Parathyroid adenoma (tissue), 2 donors: ENCODE measurements around the gene OTULIN.

Experiments
- H2AFZ ChIP-seq: fragments of 300-600 bp; sonication (generic); one replicate; pipeline ENCODE4 v1.7.0; 2017; ENCODE audit warnings: antibody characterized with exemption, mild to moderate bottlenecking
- H3K27ac ChIP-seq: fragments of 300-600 bp; sonication (generic); one replicate; pipeline ENCODE4 v1.7.0; 2017
- H3K27me3 ChIP-seq: fragments of 300-600 bp; sonication (generic); one replicate; pipeline ENCODE4 v1.7.0; 2017; ENCODE audit warnings: low read length; ENCODE audit not compliant: control insufficient read depth, insufficient read depth
- H3K36me3 ChIP-seq: fragments of 300-600 bp; sonication (generic); one replicate; pipeline ENCODE4 v1.7.0; 2017; ENCODE audit warnings: low read length; ENCODE audit not compliant: control insufficient read depth, insufficient read depth
- H3K4me1 ChIP-seq: fragments of 300-600 bp; sonication (generic); one replicate; pipeline ENCODE4 v1.7.0; 2017; ENCODE audit warnings: control low read depth
- H3K4me2 ChIP-seq: fragments of 300-600 bp; sonication (generic); one replicate; pipeline ENCODE4 v1.7.0; 2017; ENCODE audit warnings: low read length
- H3K4me3 ChIP-seq: fragments of 300-600 bp; sonication (generic); one replicate; pipeline ENCODE4 v1.7.0; 2017; ENCODE audit warnings: low read depth, low read length
- H3K79me2 ChIP-seq: fragments of 300-600 bp; sonication (generic); one replicate; pipeline ENCODE4 v1.7.0; 2017; ENCODE audit warnings: control low read depth
- H3K9ac ChIP-seq: fragments of 300-600 bp; sonication (generic); one replicate; pipeline ENCODE4 v1.7.0; 2017; ENCODE audit warnings: mild to moderate bottlenecking
- H3K9me3 ChIP-seq: fragments of 300-600 bp; sonication (generic); one replicate; pipeline ENCODE4 v1.7.0; 2017; ENCODE audit warnings: low read length; ENCODE audit not compliant: control insufficient read depth
- CTCF ChIP-seq: fragments of 300-600 bp; sonication (generic); IDR thresholded peaks from one replicate; pipeline ENCODE4 v1.7.0; 2017; ENCODE audit warnings: antibody characterized with exemption, mild to moderate bottlenecking
- donor health status: primary hyperparathyroidism.

Gene OTULIN

GRCh38 chr5:14700478-14701436 is 36.2 kb downstream of the OTULIN start:
- Histone ChIP-seq H3K9ac (no peak overlapping the region), H3K9me3 (no peaks in the 10 kb centered on the region), H3K36me3 (no peaks in the 10 kb centered on the region), H3K4me1 (peaks cover 10% of the 10 kb centered on the region), H2AFZ (no peak overlapping the region), H3K79me2 (no peaks in the 10 kb centered on the region), H3K27me3 (no peaks in the 10 kb centered on the region), H3K4me2 (no peak overlapping the region), H3K4me3 (no peak overlapping the region), H3K27ac (no peak overlapping the region)
- no peak for TF ChIP-seq CTCF

- H3K79me2 ChIP-seq = no peaks in the 10 kb centered on the region
- no peak overlapping the region for H3K27ac ChIP-seq
- H3K9ac ChIP-seq = no peak overlapping the region
- H3K4me3 ChIP-seq = no peak overlapping the region
- H3K9me3 ChIP-seq = no peaks in the 10 kb centered on the region
- no peak overlapping the region for H2AFZ ChIP-seq
- no peak overlapping the region for H3K4me2 ChIP-seq
- H3K36me3 ChIP-seq = no peaks in the 10 kb centered on the region
- no peak for TF ChIP-seq CTCF
- H3K4me1 ChIP-seq = peaks cover 17% of the 10 kb centered on the region
- H3K27me3 ChIP-seq = no peaks in the 10 kb centered on the region
Observed at GRCh38 chr5:14701556-14701955, 37.0 kb downstream of the OTULIN start.

- Histone ChIP-seq H3K4me3 (no peak overlapping the region), H3K79me2 (no peaks in the 10 kb centered on the region), H3K4me2 (no peak overlapping the region), H2AFZ (no peak overlapping the region), H3K27me3 (no peaks in the 10 kb centered on the region), H3K4me1 (peaks cover 23% of the 10 kb centered on the region), H3K36me3 (no peaks in the 10 kb centered on the region), H3K9ac (no peak overlapping the region), H3K9me3 (no peaks in the 10 kb centered on the region), H3K27ac (no peak overlapping the region)
- no peak for TF ChIP-seq CTCF
Observed at GRCh38 chr5:14702238-14702839, 37.8 kb downstream of the OTULIN start.

GRCh38 chr5:14705556-14705955 is 41.0 kb downstream of the OTULIN start:
- Histone ChIP-seq H2AFZ (no peak overlapping the region), H3K79me2 (no peaks in the 10 kb centered on the region), H3K4me1 (peaks cover 19% of the 10 kb centered on the region), H3K36me3 (no peaks in the 10 kb centered on the region), H3K4me3 (no peak overlapping the region), H3K9ac (no peak overlapping the region), H3K4me2 (no peak overlapping the region), H3K27me3 (no peaks in the 10 kb centered on the region), H3K9me3 (no peaks in the 10 kb centered on the region), H3K27ac (peak overlapping the region; percentile 69)
- no peak for TF ChIP-seq CTCF
